NCI-H524 (cell line): Measurements from ENCODE around the gene PNLIP.

Experiments used
- DNase-seq, 2 experiments: peaks; one replicate each; lab custom pipeline; 2025; lab: John Stamatoyannopoulos, UW

The PNLIP gene

DNA sequence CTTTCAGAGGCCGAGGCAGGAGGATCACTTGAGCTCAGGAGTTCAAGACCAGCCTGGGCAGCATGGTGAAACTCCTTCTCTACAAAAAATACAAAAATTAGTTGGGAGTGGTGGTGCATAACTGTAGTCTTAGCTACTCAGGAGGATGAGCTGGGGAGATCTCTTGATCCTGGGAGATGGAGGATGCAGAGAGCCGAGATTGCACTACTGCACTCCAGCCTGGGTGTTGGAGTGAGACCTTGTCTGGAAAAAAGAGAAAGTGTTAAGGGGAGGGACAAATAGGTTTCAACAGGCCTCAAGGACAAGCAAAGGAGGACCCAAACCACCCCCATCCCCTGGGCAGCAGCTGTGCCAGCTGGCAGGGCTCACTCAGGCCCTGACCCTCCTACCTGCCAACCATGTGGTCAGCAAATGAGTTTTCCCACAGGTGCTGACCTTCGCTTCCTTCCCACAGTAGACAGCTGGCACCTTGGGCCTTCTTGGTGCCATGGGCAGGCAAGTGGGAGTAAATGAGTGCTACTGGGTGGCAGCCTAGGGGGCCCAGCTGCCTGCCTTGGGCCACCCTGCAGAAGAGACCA, 69.6 kb downstream of the PNLIP start:
- no peak for DNase-seq
